ENCODE measurements around the gene RIPK4. TPM values are rescaled to one million over a fixed set of nuclear protein-coding genes. Genes with fewer than 3 reads are reported as not detected.

The RIPK4 gene
- total RNA-seq, 3 donors from 2014 or later, result 5.1 to 14.8 (median 10.2) TPM

- no peak for DNase-seq
- intact Hi-C loops (cut with DNase I, micrococcal nuclease), result loop anchor here in 1 of 2 donors (10.0 kb wide), 1 partner anchor 136 kb away; no protein-coding TSS in a partner anchor
- Histone ChIP-seq H3K4me3 (no peak overlapping the region), H3K9me3 (no peaks in the 10 kb centered on the region), H3K36me3 (ENCODE audit: low read depth) (no peaks in the 10 kb centered on the region), H3K4me1 (ENCODE audit: low read depth) (peaks cover 13% of the 10 kb centered on the region)
- ATAC-seq, result no peak
- no peak for TF ChIP-seq CTCF (IDR thresholded peaks at IDR 0.05)
Measured at GRCh38 chr21:41770901-41771624, 4.2 kb upstream of the RIPK4 start.

- DNase-seq, result no peak
- no peak overlapping the region for H3K4me3 ChIP-seq
- H3K4me1 ChIP-seq (ENCODE audit: low read depth), result peaks cover 13% of the 10 kb centered on the region
- ATAC-seq, result peak; percentile 18
- intact Hi-C loops (cut with DNase I, micrococcal nuclease), result loop anchor here (10.0 kb wide), 2 partner anchors 135 to 155 kb away; no protein-coding TSS in a partner anchor
- no peak for TF ChIP-seq CTCF (IDR thresholded peaks at IDR 0.05)
- no peaks in the 10 kb centered on the region for H3K36me3 ChIP-seq (ENCODE audit: low read depth)
- no peaks in the 10 kb centered on the region for H3K9me3 ChIP-seq
Measured at GRCh38 chr21:41769933-41770332, 3.1 kb upstream of the RIPK4 start.

GRCh38 chr21:41769521-41769920, 2.7 kb upstream of the RIPK4 start:
- intact Hi-C loops (cut with DNase I, micrococcal nuclease), result loop anchor here in 1 of 2 donors (10.0 kb wide), 1 partner anchor 155 kb away; no protein-coding TSS in a partner anchor
- no peak for ATAC-seq
- no peaks in the 10 kb centered on the region for H3K36me3 ChIP-seq (ENCODE audit: low read depth)
- H3K9me3 ChIP-seq, result no peaks in the 10 kb centered on the region
- TF ChIP-seq CTCF (IDR thresholded peaks at IDR 0.05), result no peak
- no peak for DNase-seq
- H3K4me3 ChIP-seq, result no peak overlapping the region
- peaks cover 13% of the 10 kb centered on the region for H3K4me1 ChIP-seq (ENCODE audit: low read depth)

- Histone ChIP-seq H3K36me3 (ENCODE audit: low read depth) (no peaks in the 10 kb centered on the region), H3K9me3 (no peaks in the 10 kb centered on the region), H3K4me1 (ENCODE audit: low read depth) (peaks cover 13% of the 10 kb centered on the region), H3K4me3 (no peak overlapping the region)
- DNase-seq (no peak), ATAC-seq (peak; percentile 7)
- intact Hi-C loops (cut with DNase I, micrococcal nuclease), result loop anchor here in 1 of 2 donors (10.0 kb wide), 1 partner anchor 154 kb away; no protein-coding TSS in a partner anchor
- no peak for TF ChIP-seq CTCF (IDR thresholded peaks at IDR 0.05)
Measured at GRCh38 chr21:41769111-41769510, 2.3 kb upstream of the RIPK4 start.

GRCh38 chr21:41768437-41769042, 1.7 kb upstream of the RIPK4 start:
- Histone ChIP-seq H3K4me1 (ENCODE audit: low read depth) (peaks cover 13% of the 10 kb centered on the region), H3K36me3 (ENCODE audit: low read depth) (no peaks in the 10 kb centered on the region), H3K4me3 (no peak overlapping the region), H3K9me3 (no peaks in the 10 kb centered on the region)
- intact Hi-C loops (cut with DNase I, micrococcal nuclease), result loop anchor here in 1 of 2 donors (10.0 kb wide), 1 partner anchor 154 kb away; no protein-coding TSS in a partner anchor
- ATAC-seq (peak; percentile 74), DNase-seq (peak; percentile 86 to 88 (median 87))
- no peak for TF ChIP-seq CTCF (IDR thresholded peaks at IDR 0.05)

Measured in mucosa of descending colon (tissue), 3 donors.